ES-I3 (cell line): Measurements from ENCODE around the gene ACIN1.

Experiments
- H3K36me3 ChIP-seq: 2 replicates; pipeline ENCODE4 v1.6.1; 2013; ENCODE audit warnings: mild to moderate bottlenecking, low read length, control low read depth, moderate library complexity; ENCODE audit not compliant: insufficient read depth
- H3K4me1 ChIP-seq: 2 replicates; pipeline ENCODE4 v1.6.1; 2013; ENCODE audit warnings: mild to moderate bottlenecking, control low read depth, low read length; ENCODE audit not compliant: insufficient read depth
- H3K9ac ChIP-seq: 2 replicates; pipeline ENCODE4 v1.6.1; 2013; ENCODE audit warnings: low read depth, mild to moderate bottlenecking, low read length, moderate library complexity
- H3K9me3 ChIP-seq: 2 replicates; pipeline ENCODE4 v1.6.1; 2013; ENCODE audit warnings: mild to moderate bottlenecking, low read length, moderate library complexity; ENCODE audit not compliant: control insufficient read depth, insufficient read depth

The ACIN1 gene

DNA sequence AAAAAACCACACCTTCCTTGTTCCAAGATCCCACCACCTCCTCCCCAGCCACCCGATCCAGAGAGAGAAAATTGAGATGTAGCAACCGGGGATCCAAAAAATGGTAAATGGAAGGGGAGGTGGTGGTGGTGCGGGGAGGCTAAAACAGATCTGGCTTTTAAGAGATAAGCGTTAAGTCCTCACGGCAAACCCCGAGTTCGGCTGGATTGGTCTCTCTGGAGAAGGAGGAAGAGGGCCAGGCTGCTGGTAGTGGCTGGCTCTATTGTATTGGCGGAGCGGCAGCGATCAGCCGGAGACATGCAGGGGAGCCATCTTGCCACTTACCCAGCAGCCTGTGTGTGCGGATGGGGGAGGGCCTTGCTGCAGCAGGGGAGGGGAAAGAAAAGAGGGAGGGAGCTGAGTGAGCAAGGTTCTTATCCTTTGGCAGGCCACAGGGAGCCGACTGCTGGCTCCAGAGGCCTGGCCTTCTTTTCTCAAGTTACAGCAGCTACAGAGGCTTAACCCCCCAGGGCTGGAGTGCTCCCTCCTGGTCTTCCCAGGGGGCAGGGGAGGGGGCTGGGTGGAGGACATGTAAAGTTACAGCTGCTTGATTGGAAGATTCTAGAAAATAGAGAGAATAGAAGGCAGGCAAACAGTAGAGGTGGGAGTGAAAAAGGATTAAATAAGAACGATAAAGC lies 23.6 kb downstream of the ACIN1 start:
- Histone ChIP-seq H3K9me3 (no peaks in the 10 kb centered on the region), H3K4me1 (peaks cover 17% of the 10 kb centered on the region), H3K9ac (peak overlapping the region; percentile 96), H3K36me3 (peaks cover 41% of the 10 kb centered on the region)

GRCh38 chr14:23070262-23071129 lies 24.4 kb downstream of the ACIN1 start:
- Histone ChIP-seq H3K4me1 (peaks cover 12% of the 10 kb centered on the region; the same call in 1 of the 2 replicates), H3K9ac (peak overlapping the region; percentile 96), H3K36me3 (peaks cover 38% of the 10 kb centered on the region), H3K9me3 (no peaks in the 10 kb centered on the region)

DNA sequence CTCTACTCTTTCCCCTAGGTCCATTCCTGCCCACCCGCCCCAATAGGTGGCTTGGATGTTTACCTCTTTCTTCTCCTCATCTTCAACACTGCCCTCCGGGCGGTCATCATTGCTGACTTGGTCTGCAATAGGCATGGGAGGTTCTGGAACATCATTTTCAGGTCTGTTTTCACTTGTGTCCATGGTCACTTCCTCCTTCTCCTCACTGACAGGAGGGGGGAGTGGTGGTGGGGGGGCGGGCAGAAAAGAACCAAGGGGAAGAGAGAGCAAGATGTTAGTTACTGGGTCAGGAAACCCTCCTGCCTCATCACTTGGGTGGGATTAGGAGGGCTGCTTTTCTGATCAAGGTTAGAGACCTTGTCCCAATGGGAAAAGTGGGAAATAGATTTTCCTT lies 25.5 kb downstream of the ACIN1 start:
- H3K9me3 ChIP-seq: no peaks in the 10 kb centered on the region
- no peak overlapping the region for H3K9ac ChIP-seq
- peaks cover 12% of the 10 kb centered on the region; the same call in 1 of the 2 replicates for H3K4me1 ChIP-seq
- H3K36me3 ChIP-seq: peaks cover 42% of the 10 kb centered on the region

DNA sequence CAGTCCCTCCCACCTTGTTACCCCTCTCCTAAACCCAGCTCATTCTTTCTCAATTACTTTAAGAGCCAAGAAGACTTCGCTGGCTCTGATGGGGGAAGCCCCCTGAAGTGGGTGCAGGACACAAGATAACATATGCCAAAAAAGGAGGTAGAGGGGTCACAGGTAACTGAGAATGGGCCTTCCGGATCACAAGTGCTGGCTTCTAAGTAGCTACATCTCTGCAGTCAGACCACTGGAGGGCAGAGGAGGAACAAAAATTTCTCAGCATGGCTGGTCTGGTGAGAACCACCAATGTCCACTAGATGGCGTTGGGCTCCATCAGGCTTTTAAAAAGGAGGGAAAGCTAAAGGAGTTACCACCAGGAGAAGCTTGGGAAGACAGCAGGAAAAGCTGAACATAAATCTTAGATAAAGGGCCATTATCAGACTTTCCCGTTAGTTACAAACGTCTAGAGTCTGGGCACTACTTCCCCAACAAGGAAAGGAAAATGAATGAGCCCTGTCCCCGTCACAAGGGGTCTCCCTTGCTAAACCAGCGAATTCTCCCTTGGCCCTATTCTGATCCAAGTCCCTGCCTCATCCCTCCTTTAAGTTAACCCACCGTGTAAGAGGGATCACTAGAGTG lies 26.0 kb downstream of the ACIN1 start:
- Histone ChIP-seq H3K9me3 (no peaks in the 10 kb centered on the region), H3K36me3 (peaks cover 46% of the 10 kb centered on the region), H3K9ac (no peak overlapping the region), H3K4me1 (peaks cover 12% of the 10 kb centered on the region; the same call in 1 of the 2 replicates)

- Histone ChIP-seq H3K9me3 (no peaks in the 10 kb centered on the region), H3K36me3 (peaks cover 54% of the 10 kb centered on the region), H3K4me1 (peaks cover 12% of the 10 kb centered on the region; the same call in 1 of the 2 replicates), H3K9ac (no peak overlapping the region)
These were observed 26.8 kb downstream of the ACIN1 start for GRCh38 chr14:23067847-23068788.

- Histone ChIP-seq H3K36me3 (peaks cover 57% of the 10 kb centered on the region), H3K4me1 (peaks cover 11% of the 10 kb centered on the region; the same call in 1 of the 2 replicates), H3K9ac (no peak overlapping the region), H3K9me3 (no peaks in the 10 kb centered on the region)
These were observed 27.8 kb downstream of the ACIN1 start for GRCh38 chr14:23066855-23067744.

GRCh38 chr14:23066368-23066767 lies 28.6 kb downstream of the ACIN1 start:
- H3K36me3 ChIP-seq: peaks cover 60% of the 10 kb centered on the region

DNA sequence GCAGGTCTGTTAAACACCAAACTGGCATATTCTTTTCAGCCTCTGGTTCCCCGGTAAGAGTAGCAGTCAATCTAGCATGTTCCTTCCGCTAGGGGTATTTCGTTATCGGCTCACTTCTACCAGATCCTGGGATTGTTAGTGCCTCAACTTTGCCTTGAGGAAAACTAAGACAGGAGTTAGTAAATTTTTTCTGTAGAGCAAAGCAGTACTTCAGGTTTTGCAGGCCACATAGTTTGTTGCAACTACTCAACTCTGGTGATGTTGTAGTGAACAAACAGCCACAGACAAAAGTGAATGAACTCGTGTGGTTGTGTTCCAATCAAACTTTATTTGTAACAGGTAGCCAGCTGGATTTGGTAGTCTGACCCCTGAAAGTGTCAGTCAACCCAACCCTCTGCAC lies 31.3 kb downstream of the ACIN1 start:
- Histone ChIP-seq H3K9me3 (no peaks in the 10 kb centered on the region), H3K36me3 (peaks cover 67% of the 10 kb centered on the region), H3K9ac (no peak overlapping the region), H3K4me1 (peaks cover 3% of the 10 kb centered on the region; the same call in 1 of the 2 replicates)

More at GRCh38 chr14:23066368-23066767, 28.6 kb downstream of the ACIN1 start:
- H3K9ac ChIP-seq: no peak overlapping the region
- H3K9me3 ChIP-seq: no peaks in the 10 kb centered on the region
- H3K4me1 ChIP-seq: peaks cover 7% of the 10 kb centered on the region; the same call in 1 of the 2 replicates

- Histone ChIP-seq H3K4me1 (peaks cover 3% of the 10 kb centered on the region; the same call in 1 of the 2 replicates), H3K9me3 (no peaks in the 10 kb centered on the region), H3K9ac (no peak overlapping the region), H3K36me3 (peaks cover 55% of the 10 kb centered on the region)
These were observed 32.9 kb downstream of the ACIN1 start for GRCh38 chr14:23062002-23062401.

GRCh38 chr14:23060536-23061260 lies 34.2 kb downstream of the ACIN1 start:
- Histone ChIP-seq H3K4me1 (peaks cover 6% of the 10 kb centered on the region; the same call in 1 of the 2 replicates), H3K9ac (no peak overlapping the region), H3K9me3 (no peaks in the 10 kb centered on the region), H3K36me3 (peaks cover 46% of the 10 kb centered on the region)

DNA sequence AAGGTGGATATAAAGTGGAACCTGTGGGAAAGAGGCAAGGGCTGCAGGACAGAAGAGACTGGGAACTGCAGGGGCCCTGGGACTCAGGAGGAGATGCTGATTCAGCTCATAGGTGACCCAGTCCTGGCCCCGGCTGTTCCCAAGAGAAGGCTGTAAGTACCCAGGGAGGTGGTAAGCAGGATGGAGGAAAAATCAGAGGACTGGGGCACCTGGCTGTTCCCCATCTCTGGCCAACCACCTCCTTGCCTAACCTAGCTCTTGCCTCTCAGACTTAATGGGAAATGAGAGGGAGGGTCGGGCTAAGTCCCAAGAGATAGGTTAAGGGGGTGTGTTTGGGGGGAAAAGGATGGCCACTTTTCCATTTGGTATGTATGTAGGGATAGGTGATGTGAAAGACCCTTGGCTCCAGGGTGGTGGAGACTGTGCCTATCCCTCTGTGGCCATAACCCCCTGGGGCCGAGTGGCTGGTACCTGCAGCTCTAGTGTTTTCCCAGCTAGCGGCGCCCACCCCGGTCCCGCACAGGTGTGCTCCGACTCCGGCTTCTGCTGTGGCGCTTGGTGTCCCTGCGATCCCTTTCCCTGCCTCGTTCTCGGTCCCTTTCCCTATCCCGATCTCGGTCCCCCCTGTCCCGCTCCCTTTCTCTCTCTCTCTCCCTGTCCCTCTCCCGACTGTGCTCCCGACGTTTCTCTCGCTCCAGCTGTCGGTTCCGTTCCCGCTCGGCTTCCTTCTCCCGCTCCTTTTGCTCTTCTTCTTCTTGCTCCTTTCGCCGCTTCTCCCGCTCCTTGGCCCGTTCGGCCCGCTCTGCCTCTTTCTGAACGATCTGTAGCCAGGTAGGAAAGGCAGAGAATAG lies 36.1 kb downstream of the ACIN1 start:
- peaks cover 31% of the 10 kb centered on the region for H3K36me3 ChIP-seq
- H3K9ac ChIP-seq: no peak overlapping the region
- H3K9me3 ChIP-seq: no peaks in the 10 kb centered on the region
- H3K4me1 ChIP-seq: peaks cover 7% of the 10 kb centered on the region; the same call in 1 of the 2 replicates
